ENCODE results near the gene LUC7L3.
"Not testable (repeated sequence)": the region's sequence is repeated elsewhere in the genome, so short reads cannot be mapped to it uniquely, and the experiment has no call there.

Gene LUC7L3

DNA sequence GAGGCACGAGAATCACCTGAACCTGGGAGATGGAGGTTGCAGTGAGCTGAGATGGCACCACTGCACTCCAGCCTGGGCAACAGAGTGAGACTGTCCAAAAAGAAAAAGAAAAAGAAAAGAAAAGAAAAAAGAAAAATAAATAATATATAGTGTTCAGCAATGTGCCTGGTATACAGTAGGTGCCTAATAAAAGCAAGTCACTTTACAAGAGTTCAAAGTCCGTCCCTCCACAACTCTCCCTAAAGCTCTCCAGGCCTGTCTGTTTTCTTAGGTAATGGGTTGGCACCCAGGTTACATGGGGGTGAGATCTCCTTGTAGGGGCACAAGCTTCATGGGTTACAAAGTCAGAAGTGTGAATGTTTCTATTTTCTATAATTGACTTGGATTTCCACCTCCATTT, 64.5 kb downstream of the LUC7L3 start:
- no peak for DNase-seq (ENCODE audit: low spot score)

DNA sequence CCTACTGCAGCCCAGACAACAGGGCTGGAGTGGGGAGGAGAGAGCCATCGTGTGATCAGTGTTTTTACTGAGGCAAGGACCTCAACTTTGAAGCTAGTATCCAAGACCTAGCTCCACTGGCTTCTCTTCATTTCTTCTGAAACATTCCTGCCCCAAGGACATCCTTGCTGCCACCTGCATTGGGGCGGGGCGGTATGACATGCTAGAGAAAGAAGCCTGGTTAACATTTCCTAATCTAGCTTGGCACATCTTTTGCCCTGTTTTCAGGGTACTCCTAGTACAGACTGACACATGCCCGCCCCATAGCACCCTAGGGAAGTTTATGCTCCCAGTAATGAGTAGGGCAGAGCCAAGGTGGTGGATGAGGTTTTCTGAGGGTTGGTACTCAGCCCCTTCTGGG, 65.7 kb downstream of the LUC7L3 start:
- no peak for DNase-seq (ENCODE audit: low spot score)

DNA sequence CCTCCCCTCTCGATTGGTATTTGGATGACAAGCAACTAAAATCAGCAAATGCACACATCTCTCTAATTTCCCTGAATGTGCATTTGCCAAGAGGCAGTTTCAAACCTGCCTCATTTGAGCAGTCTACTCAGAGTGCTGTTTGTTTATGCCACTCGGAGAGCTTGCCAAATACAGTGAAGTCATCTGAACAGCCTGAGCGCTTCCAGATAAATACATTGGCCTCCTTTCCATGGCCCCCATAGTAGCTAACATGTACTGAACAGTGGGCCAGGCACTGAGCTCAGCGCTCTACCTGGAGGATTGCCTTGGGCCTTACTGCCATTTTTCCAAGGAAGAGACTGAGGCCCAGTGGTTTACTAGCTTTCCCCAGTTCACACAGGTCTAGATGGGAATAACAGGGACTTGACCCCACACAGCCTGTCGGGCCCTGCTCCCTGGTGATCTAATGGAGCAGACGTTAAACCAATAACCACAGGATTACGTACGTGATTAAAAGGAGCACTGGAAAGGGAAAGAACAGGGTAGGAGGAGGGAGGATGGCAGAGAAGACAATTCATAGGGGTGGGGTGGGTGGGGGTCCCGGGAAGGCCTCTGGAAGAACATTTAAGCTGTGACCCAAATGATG, 66.7 kb downstream of the LUC7L3 start:
- DNase-seq (ENCODE audit: low spot score), result no peak

DNA sequence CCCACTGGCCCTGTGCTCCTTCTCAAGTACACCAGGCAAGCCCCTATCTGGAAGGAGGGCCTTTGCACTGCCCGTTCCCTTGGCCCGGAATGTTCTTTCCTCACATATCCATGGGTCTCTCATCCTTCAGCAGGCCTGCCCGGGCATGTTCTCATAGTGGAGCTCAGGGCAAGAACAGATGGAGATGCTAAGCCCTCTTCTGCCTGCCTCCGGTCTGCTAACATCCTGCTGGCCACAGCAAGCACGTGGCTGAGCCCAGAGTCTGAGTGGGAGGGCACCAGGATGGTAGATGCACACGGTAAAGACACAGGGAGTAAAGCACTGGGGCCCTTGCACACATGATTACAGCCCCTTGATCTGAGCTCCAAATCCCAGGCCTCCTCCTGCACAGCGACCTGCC, 67.7 kb downstream of the LUC7L3 start:
- DNase-seq (ENCODE audit: low spot score), result no peak

DNA sequence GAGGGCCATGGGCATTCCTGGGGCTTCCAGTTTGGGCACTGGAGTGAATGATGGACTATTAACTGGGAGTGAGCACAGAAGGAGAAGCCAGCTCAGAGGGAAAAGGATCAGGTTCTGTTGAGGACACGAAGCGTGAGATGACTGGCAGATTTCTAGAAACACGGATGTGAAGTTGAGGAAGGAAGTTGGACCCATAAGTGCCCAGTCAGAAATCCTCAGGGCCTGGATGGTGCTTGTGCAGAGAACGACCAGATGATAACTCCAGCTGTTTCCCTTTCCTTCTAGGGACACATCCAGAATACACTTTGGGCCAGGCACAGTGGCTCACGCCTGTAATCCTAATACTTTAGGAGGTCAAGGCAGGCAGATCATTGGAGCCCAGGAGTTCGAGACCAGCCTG, 71.2 kb downstream of the LUC7L3 start:
- DNase-seq (ENCODE audit: low spot score), result no peak

DNA sequence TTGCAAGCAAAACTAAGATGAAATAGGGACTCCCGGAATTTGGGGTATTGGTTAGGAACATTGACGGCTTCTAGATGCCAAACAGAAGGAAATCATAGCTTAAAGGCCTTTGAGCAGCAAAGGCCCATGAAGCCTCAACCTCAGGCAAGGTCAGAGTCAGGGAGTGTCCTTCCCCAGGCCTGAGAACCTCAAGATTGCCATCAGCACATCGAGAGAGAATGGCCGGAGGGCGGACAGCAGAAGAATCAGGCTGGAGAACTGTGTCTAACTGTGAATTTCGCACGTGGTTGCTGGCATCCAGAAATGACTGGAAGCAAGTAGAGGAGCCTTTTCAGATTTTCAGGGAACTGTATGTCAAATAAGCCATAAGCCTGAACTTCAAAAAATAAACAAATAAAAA, 72.7 kb downstream of the LUC7L3 start:
- no peak for DNase-seq (ENCODE audit: low spot score)

DNA sequence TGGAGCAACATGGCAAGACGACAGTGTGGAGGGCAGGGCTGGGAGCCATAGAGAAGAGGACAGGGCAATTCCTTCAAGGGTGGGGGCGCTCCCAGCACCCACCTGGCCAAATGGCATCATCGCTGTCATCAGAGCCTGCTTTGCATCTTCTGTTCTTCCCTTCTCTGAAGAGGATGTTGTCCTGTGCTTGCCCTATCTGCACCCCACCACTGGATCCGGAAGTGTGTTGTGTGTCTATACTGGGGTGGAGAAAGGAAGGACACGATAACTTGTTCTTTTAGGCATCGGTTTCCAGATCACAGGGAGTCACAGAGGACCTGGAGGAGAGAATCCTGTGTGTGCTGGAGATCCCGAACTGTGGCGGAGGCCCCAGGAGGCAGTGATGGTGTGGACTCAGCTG, 73.6 kb downstream of the LUC7L3 start:
- DNase-seq (ENCODE audit: low spot score), result no peak

DNA sequence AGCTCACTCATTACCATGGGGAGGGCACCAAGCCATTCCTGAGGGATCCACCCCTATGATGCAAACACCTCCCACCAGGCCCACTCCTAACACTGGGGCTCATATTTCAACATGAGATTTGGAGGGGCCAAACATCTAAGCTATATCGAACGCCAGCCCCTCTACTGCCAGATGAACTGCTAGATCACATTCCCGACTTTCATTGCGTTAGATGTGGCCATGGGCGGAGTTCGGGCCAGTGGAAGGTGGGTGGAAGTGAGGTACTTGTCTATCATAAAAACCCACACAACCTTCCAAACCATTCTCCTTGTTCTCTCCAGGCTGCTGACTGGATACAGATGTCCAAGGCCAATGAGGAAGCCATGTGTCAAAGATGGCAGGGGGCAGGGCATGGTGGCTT, 75.0 kb downstream of the LUC7L3 start:
- no peak for DNase-seq (ENCODE audit: low spot score)

DNA sequence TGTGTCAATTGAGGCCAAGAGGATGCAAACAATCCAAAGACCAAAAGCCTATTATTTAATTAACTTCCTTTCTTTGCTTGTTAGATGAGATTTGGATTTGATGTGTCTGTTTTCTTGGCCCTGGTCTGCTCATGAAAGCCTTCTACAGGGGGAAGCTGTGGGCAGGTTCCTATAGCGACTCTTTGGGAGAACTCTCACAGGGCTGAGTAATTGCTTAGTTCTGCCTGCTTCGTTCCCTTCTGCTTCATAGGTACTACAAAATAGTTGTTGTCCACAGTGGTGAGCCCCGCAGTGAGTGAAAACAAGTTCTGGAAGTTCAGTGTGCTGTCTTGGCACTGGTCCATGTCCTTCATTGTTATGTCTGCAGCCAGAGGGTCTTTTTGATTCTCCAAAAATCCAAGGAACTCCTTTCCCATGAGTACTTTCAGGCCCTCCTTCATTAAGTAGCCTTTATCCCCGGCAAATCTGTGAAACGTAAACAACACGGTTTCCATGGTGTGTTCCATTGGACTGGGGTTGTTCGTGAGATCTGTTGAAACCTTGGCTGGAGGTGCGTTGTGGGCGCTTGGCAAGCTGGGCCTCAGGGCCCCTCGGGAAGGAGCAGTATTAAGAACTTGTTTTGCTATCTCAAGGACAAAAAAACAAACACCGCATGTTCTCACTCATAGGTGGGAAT, 77.9 kb downstream of the LUC7L3 start:
- DNase-seq (ENCODE audit: low spot score), result no peak

DNA sequence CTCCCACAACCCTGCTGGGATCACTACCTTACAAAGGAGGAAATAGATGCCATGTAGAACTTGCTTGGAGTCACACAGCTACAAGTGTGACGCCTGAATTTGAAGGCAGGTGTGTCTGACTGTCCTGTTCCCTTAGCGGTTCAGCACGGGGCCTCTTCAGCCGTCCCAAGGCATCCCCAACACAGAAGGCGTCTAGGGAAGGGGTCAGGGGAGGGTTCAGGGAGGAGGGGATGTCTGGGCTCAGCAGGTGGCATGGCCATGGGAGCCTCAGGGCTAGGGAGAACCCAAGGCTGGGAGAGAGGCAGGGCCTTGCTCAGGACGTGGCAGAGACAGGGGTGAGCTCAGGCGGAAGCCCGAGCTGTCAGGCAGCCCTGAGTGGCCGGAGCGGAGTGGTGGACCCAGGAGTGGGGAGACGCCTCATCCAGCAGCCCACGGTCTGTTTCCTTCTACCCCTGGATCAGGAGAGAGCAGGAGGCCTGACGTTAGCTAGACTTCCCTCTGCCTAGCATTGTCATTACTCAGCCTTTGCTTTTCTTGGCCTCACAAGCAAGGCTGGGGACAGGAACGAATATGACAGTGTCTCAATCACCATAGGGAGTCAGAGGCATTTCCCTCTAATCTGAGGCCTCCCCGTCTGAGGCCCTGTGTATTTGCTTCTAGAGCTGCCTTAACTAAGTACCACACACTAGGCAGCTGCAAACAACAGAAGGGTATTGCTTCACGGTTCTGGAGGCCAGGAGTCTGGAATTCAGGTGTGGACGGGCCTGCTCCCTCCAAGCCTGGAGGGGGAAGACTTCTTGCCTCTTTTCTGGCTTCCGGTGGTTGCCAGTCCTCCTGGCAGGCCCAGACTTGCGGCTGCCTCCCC, 79.3 kb downstream of the LUC7L3 start:
- no peak for DNase-seq (ENCODE audit: low spot score)

DNA sequence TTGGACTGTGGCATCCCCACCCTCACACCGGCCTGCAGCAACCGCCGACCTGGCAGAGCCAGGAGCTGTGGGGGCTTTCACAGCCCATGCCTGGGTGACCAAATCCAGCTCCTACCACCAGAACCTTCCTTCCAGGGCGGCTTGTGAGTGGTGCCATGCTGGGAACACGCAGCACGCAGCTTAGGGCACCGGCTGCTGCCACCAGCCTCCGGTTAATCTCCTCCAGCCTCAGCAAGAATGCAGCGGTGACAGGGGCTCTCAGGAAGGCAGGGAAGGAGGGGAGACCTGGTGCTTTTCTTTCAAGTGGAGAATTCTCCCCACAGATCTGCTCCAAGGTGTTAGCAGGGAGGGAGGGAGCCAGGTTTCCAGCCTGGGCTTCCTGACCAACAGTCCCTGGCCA, 80.2 kb downstream of the LUC7L3 start:
- DNase-seq (ENCODE audit: low spot score), result no peak

DNA sequence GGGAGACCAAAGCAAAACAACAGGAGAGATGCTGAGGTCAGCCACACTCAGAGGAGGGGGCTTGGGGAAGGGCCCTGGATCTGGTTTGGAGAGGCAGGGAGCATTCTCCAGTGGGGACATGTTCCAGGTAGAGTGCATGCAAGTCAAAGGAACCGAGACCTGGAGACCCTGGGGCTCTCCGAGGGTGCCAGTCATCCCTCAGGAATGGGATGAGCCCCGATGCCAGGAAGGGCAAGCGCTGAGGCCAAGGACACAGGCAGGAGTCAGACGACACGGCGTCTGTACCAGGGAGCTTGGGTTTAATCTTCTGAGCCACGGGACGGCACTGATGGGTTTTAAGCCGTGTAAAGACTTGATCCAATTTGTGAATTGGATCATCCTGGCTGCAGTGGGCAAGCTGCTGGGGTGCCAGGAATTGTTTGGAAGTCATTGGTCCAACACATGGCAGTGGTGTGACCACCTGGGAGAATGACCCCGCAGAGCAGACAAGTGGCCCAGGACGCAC, 80.8 kb downstream of the LUC7L3 start:
- DNase-seq (ENCODE audit: low spot score), result no peak

DNA sequence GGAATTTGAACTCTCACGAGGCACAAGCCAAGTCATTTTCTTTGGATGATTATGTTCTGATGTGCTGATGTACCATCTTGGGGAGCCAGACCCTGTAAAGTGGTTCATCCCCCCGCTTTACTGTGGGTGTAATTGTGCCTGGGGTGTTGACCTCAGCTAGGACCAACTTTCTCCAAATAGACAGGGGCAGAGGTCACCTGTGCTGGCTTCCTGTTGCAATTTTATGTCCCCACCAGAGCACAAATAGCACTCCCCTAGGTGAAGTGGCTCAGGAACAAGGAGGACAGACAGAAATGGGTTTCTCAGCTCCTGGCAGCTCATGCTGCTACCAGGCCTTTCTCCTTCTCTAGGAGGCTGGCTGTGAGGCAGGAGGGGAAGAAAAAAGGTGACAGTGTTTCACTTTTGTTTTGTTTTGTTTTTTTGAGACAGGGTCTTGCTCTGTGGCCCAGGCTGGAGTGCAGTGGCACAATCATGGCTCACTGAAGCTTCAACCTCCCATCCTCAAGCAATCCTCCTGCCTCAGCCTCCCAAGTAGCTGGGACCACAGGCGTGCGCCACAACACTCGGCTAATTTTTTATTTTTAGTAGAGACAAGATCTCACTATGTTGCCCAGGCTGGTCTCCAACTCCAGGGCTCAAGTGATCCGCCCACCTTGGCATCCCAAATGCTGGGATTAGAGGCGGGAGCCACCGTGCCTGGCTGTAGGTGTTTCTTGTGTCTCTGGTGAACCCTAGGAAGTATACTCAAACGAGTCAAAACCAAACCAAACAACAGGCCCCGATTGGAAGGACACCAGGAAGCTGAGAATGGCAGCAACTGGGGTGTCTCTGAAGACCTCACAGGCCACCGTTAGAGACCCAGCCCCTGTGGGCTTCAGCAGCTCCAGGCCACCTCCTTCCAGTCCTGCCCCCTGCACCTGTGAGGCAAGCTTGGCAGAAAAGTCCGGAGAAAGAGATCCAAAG, 83.5 kb downstream of the LUC7L3 start:
- no peak for DNase-seq (ENCODE audit: low spot score)

DNA sequence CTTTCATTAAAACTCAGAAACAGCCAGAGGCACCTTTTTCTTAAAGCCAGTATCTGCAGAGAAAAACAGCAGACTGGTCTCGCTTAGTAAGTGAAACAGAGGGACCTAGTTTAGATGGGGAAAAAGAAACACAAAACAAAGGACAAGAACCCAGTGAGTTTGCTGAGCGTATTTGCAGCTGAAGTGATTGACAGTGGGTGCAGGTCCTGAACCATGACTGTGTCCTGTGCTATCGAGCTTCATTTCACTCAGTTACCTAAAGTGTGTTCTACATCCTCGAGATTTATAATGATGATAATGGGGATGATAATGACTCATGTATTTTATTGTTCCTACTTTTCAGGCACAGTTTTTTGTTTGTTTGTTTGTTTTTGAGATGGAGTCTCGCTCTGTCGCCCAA, 84.3 kb downstream of the LUC7L3 start:
- DNase-seq (ENCODE audit: low spot score), result no peak

DNA sequence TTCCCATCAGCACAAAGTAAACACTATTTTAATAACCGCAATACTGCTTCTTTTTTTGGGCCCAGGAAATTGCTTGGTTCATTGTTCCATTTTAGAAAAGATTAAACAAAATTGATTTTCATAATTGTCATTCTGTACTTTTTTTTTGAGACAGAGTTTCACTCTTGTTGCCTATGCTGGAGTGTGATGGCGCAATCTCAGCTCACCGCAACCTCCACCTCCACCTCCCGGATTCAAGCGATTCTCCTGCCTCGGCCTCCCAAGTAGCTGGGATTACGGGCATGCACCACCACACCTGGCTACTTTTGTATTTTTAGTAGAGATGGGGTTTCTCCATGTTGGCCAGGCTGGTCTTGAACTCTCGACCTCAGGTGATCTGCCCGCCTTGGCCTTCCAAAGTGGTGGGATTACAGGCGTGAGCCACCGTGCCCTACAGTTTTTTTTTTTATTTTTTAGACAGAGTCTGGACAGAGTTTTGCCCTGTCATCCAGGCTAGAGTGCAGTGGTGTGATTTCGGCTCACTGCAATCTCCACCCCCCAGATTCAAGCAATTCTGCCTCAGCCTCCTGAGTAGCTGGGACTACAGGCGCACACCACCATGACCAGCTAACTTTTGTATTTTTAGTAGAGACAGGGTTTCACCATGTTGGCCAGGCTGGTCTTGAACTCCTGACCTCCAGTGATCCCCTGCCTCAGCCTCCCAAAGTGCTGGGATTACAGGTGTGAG, 85.5 kb downstream of the LUC7L3 start:
- DNase-seq (ENCODE audit: low spot score), result not testable (repeated sequence)

DNA sequence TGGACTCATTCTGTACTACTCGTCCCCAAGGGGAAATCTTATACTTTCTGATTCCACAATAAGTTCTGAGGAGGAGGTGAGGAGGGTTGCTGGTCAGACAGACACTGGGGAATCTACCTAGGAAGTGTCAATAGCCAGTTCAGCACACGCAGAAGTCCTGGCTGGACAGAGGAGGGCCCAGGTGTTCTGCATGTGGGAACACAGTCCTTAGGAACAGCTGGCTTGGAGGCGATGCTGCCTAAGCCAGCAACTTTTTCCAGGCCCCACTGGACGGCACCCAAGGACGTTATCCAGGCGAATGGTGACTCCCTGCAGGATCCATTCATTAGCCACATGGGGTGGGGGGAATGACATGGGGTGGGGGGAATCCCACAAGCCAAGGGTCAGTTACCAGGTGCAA, 86.1 kb downstream of the LUC7L3 start:
- no peak for DNase-seq (ENCODE audit: low spot score)
